GM13977 (cell line): ENCODE measurements around the gene PTPN6.

ENCODE experiments used
- DNase-seq: peaks from one replicate; pipeline ENCODE4 v3.0.0; 2012; ENCODE audit warnings: low spot score
- in situ Hi-C: fragments of 300-500 bp; cut with MboI; formaldehyde crosslinking; loops from one replicate; pipeline ENCODE4 v1.12.0; 2022; ENCODE audit warnings: low sequenced_read_pairs, low pct_unique_long_range_greater_than_20kb, mixed read lengths, inconsistent platforms; ENCODE audit not compliant: unreplicated experiment
- TF ChIP-seq, protein P1 (sequence below): IDR thresholded peaks from 2 replicates; pipeline ENCODE4 v1.5.1; 2012; ENCODE audit warnings: mild to moderate bottlenecking, control low read depth; ENCODE audit not compliant: insufficient read depth; ENCODE audit errors: extremely low read depth, missing control alignments

PTPN6 gene

DNA sequence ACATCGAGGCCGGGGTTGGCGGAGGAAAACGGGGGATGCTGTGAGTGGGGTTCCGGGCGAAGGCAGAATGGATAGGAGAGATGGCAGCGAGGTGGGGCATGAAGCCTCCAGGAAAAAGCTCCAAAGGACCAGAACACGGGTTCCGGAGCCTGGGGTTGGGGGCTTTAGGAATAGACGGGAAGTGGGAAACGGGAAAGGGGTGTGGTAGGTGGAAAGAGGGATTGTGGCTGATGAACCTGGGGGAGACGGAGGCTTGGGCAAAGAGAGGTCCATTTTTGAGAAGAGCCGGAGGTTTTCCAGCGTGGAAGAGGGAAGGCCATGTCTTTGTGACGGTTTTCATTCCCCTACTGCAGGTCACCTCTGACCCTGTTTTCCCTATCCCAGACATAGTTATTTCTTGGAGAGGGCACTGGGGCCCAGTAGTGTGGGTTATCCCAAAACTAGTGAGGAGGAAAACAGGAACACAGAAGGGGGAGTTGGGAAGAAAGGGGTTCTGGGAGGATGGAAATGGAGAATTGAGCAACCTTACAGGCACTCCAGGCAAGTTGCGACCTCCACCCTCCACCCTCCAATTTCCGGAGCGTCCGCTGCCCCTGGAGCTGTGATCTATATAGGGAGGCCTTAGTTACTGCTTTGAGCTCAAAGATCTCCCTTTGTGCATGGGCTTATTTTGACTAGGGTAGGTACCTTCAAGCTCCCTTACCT lies 22.3 kb upstream of the PTPN6 start:
- TF ChIP-seq, protein P1, sequence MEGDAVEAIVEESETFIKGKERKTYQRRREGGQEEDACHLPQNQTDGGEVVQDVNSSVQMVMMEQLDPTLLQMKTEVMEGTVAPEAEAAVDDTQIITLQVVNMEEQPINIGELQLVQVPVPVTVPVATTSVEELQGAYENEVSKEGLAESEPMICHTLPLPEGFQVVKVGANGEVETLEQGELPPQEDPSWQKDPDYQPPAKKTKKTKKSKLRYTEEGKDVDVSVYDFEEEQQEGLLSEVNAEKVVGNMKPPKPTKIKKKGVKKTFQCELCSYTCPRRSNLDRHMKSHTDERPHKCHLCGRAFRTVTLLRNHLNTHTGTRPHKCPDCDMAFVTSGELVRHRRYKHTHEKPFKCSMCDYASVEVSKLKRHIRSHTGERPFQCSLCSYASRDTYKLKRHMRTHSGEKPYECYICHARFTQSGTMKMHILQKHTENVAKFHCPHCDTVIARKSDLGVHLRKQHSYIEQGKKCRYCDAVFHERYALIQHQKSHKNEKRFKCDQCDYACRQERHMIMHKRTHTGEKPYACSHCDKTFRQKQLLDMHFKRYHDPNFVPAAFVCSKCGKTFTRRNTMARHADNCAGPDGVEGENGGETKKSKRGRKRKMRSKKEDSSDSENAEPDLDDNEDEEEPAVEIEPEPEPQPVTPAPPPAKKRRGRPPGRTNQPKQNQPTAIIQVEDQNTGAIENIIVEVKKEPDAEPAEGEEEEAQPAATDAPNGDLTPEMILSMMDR, result no peak
- no peak for DNase-seq
- in situ Hi-C loops, result loop anchor here (25.0 kb wide), 1 partner anchor 183 kb away; the partner anchor contains the start of gene C1RL

DNA sequence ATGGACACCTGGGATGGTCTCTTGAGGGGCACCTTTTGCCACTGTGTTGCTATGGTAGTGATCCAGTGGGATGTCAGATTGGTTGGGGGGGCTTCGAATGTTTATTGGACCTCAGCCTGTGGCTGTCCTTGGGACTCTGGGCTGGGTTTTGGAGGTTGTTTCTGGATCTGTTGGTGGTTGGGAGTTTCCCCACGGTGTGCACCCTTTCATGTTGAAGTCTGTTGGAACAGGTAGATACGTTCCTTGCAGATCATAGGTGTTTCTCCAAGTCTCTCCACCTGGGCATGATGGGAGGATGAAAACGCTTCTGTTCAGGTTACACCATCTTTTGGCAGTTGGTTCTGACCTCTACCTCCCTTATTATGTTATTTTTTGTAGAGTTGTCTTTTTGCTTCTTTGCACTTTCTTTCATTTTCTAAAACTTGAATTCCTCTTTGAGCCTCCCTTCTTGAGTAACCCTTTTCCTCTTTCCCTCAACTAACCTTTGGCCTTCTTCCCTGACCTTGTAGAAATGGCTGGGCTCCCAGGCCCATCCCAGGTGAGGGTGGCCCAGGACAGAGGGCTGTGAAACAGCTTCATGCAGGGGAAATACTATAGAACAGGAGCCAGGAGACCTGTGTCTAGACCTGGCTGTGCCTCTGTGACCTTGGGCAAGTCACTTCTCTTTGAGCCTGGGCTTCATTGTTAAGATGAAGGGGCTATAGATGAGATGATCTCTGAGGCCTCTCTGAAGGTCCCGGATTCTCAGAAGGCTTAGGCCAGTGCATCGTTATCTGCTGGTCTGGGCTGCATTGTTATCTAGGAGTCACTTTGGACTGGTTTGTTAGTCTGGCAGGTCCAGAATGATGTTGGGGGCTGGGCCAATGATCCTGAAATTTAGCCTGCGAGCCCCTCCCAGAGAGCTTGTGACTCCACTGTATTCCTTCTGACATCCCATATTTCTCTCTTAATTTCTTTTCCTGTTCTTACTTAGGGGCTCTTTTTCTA lies 21.4 kb upstream of the PTPN6 start:
- TF ChIP-seq, protein P1, result no peak
- in situ Hi-C loops, result loop anchor here (25.0 kb wide), 1 partner anchor 183 kb away; the partner anchor contains the start of gene C1RL
- no peak for DNase-seq

DNA sequence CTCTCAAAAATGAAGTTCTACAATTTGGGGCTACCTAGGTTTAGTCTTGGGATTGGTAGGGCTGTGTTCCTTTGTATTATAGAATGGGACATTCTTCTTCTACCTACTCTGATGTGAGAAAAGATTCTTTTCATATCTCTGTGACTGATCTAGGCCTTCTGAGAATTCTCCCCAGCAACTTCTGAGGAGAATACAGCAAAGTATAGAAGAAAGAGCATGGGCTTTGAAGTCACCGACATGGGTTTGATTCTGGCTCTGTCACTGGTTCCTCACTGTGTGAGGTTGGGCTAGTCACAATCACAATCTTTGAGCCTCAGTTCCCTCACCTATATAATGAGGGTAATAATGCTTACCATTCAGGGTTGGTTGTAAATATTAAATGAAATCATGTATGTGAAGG lies 18.4 kb upstream of the PTPN6 start:
- DNase-seq, result no peak
- TF ChIP-seq, protein P1, result no peak
- in situ Hi-C loops, result loop anchor here (25.0 kb wide), 1 partner anchor 180 kb away; the partner anchor contains the start of gene C1RL

DNA sequence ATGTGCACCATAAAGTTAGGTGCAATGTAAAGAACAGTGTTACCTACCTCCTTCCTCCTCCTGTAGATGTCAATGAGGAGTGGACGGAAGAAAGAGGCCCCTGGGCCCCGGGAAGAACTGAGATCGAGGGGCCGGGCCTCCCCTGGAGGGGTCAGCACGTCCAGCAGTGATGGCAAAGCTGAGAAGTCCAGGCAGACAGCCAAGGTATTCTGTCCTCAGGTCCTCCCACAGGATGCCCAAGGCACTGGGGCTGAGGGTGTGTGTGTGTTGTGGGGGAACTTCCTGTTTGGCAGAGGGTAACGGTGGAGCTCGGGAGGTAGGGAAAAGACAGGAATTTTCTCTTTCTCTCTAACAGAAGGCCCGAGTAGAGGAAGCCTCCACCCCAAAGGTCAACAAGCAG lies 17.0 kb upstream of the PTPN6 start:
- DNase-seq, result no peak
- TF ChIP-seq, protein P1, result no peak
- in situ Hi-C loops, result loop anchor here (25.0 kb wide), 1 partner anchor 178 kb away; the partner anchor contains the start of gene C1RL

DNA sequence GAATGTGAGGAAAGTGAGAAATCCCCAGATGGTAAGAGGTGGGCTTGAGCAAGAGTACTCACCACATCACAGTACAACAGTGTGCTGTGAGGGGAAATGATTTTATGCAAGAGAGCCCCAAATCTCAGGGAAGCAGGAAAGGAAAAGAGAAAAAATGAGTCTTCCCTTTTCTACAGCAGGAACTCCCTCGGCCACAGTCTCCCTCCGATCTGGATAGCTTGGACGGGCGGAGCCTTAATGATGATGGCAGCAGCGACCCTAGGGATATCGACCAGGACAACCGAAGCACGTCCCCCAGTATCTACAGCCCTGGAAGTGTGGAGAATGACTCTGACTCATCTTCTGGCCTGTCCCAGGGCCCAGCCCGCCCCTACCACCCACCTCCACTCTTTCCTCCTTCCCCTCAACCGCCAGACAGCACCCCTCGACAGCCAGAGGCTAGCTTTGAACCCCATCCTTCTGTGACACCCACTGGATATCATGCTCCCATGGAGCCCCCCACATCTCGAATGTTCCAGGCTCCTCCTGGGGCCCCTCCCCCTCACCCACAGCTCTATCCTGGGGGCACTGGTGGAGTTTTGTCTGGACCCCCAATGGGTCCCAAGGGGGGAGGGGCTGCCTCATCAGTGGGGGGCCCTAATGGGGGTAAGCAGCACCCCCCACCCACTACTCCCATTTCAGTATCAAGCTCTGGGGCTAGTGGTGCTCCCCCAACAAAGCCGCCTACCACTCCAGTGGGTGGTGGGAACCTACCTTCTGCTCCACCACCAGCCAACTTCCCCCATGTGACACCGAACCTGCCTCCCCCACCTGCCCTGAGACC lies 15.6 kb upstream of the PTPN6 start:
- no peak for DNase-seq
- TF ChIP-seq, protein P1, result no peak
- in situ Hi-C loops, result loop anchor here (25.0 kb wide), 1 partner anchor 177 kb away; the partner anchor contains the start of gene C1RL

DNA sequence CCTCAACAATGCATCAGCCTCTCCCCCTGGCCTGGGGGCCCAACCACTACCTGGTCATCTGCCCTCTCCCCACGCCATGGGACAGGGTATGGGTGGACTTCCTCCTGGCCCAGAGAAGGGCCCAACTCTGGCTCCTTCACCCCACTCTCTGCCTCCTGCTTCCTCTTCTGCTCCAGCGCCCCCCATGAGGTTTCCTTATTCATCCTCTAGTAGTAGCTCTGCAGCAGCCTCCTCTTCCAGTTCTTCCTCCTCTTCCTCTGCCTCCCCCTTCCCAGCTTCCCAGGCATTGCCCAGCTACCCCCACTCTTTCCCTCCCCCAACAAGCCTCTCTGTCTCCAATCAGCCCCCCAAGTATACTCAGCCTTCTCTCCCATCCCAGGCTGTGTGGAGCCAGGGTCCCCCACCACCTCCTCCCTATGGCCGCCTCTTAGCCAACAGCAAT lies 14.9 kb upstream of the PTPN6 start:
- in situ Hi-C loops, result loop anchor here (25.0 kb wide), 1 partner anchor 176 kb away; the partner anchor contains the start of gene C1RL
- DNase-seq, result no peak
- TF ChIP-seq, protein P1, result no peak
